Measurements from ENCODE around the gene PDIA2. TPM values are rescaled to one million over a fixed set of nuclear protein-coding genes. Genes with fewer than 3 reads are reported as not detected.
A peak's percentile ranks its signal among the peaks of the same experiment; 100 is the strongest.

Gene PDIA2
- total RNA-seq (not detected), polyA plus RNA-seq (ENCODE audit: insufficient read depth, low read depth, low replicate concordance) (not detected)
- long read RNA-seq, donor 1 = 0 reads
- long read RNA-seq, donor 2 = 0 reads
- long read RNA-seq, donor 3 = 0 reads
- long read RNA-seq, donor 4 = 0 reads
- long read RNA-seq, donor 5 = 0 reads
- long read RNA-seq, donor 6 = 0 reads
- long read RNA-seq, donor 7, partial matches to known transcripts = 0 of 1 reads
- long read RNA-seq, donor 7, other reads (novel, unspliced or antisense) = 0 of 1 reads
- long read RNA-seq, donor 8 = 0 reads
- long read RNA-seq, donor 9 = 0 reads
- long read RNA-seq, donor 10 = 0 reads

- no peaks in the 10 kb centered on the region for H3K4me1 ChIP-seq (ENCODE audit: control insufficient read depth in 2 of 3, insufficient read depth in 2 of 3, low read depth in 1 of 3, low read length in 3 of 3)
These were observed at the start of gene PDIA2 for GRCh38 chr16:283033-283805. TSS of gene PDIA2 (plus strand) at chr16:283164. CDS start at chr16:283170, 6 bp downstream.

GRCh38 chr16:234468-235305 is 48.3 kb upstream of the PDIA2 start, which contains the start of gene FAM234A:
TSS of gene FAM234A (plus strand) at chr16:234821. CDS start at chr16:254414, 19,593 bp downstream.
- H3K27me3 ChIP-seq (ENCODE audit: control insufficient read depth, insufficient read depth, low read length) = no peaks in the 10 kb centered on the region
- intact Hi-C loops (cut with DNase I) = no loop called here
- TF ChIP-seq CTCF (IDR thresholded peaks at IDR 0.05; ENCODE audit: borderline replicate concordance, extremely low read depth, insufficient read depth) = peak; percentile 34
- no peaks in the 10 kb centered on the region for H3K4me1 ChIP-seq (ENCODE audit: control insufficient read depth in 2 of 3, insufficient read depth in 2 of 3, low read depth in 1 of 3, low read length in 3 of 3)
- H3K4me3 ChIP-seq (ENCODE audit: low read length in 3 of 3) = peak within 1 kb of the TSS; percentile 95 to 100 (median 99)
- peak; percentile 95 to 98 (median 97) for DNase-seq
- no peak for FAIRE-seq
- no peaks in the 10 kb centered on the region for H3K9me3 ChIP-seq (ENCODE audit: control insufficient read depth in 2 of 3, insufficient read depth in 1 of 3, low read length in 3 of 3)
- peak within 1 kb of the TSS; percentile 80 to 99 (median 98) for H3K9ac ChIP-seq (ENCODE audit: low read length in 3 of 3)
- H3K27ac ChIP-seq (ENCODE audit: low read depth in 2 of 2, low read length in 2 of 2) = peak within 1 kb of the TSS; percentile 95 to 97
- H3K36me3 ChIP-seq (ENCODE audit: control insufficient read depth in 2 of 3, insufficient read depth in 3 of 3, low read length in 3 of 3) = no peaks in the 10 kb centered on the region

More at GRCh38 chr16:283033-283805, at the start of gene PDIA2:
- FAIRE-seq (no peak), DNase-seq (no peak)
- Histone ChIP-seq H3K27ac (ENCODE audit: low read depth in 2 of 2, low read length in 2 of 2) (no peak within 1 kb of the TSS), H3K27me3 (ENCODE audit: control insufficient read depth, insufficient read depth, low read length) (no peaks in the 10 kb centered on the region), H3K9me3 (ENCODE audit: control insufficient read depth in 2 of 3, insufficient read depth in 1 of 3, low read length in 3 of 3) (no peaks in the 10 kb centered on the region), H3K4me3 (ENCODE audit: low read length in 3 of 3) (no peak within 1 kb of the TSS), H3K36me3 (ENCODE audit: control insufficient read depth in 2 of 3, insufficient read depth in 3 of 3, low read length in 3 of 3) (no peaks in the 10 kb centered on the region), H3K9ac (ENCODE audit: low read length in 3 of 3) (no peak within 1 kb of the TSS)
- intact Hi-C loops (cut with DNase I) = no loop called here
- no peak for TF ChIP-seq CTCF (IDR thresholded peaks at IDR 0.05; ENCODE audit: borderline replicate concordance, extremely low read depth, insufficient read depth)

- FAIRE-seq = no peak
- no peaks in the 10 kb centered on the region for H3K9me3 ChIP-seq (ENCODE audit: control insufficient read depth in 2 of 3, insufficient read depth in 1 of 3, low read length in 3 of 3)
- H3K4me1 ChIP-seq (ENCODE audit: control insufficient read depth in 2 of 3, insufficient read depth in 2 of 3, low read depth in 1 of 3, low read length in 3 of 3) = peaks cover 0 to 4% (median 0%) of the 10 kb centered on the region in 3 donors
- no peak overlapping the region for H3K9ac ChIP-seq (ENCODE audit: low read length in 3 of 3)
- intact Hi-C loops (cut with DNase I) = no loop called here
- H3K27ac ChIP-seq (ENCODE audit: low read depth in 2 of 2, low read length in 2 of 2) = no peak overlapping the region
- H3K27me3 ChIP-seq (ENCODE audit: control insufficient read depth, insufficient read depth, low read length) = no peaks in the 10 kb centered on the region
- DNase-seq = no peak
- H3K4me3 ChIP-seq (ENCODE audit: low read length in 3 of 3) = no peak overlapping the region
- TF ChIP-seq CTCF (IDR thresholded peaks at IDR 0.05; ENCODE audit: borderline replicate concordance, extremely low read depth, insufficient read depth) = no peak
- H3K36me3 ChIP-seq (ENCODE audit: control insufficient read depth in 2 of 3, insufficient read depth in 3 of 3, low read length in 3 of 3) = no peaks in the 10 kb centered on the region
These were observed 43.1 kb upstream of the PDIA2 start for GRCh38 chr16:239948-240277.

All from kidney (tissue), 22 donors.